ENCODE measurements around the gene BANK1.

The BANK1 gene

DNA sequence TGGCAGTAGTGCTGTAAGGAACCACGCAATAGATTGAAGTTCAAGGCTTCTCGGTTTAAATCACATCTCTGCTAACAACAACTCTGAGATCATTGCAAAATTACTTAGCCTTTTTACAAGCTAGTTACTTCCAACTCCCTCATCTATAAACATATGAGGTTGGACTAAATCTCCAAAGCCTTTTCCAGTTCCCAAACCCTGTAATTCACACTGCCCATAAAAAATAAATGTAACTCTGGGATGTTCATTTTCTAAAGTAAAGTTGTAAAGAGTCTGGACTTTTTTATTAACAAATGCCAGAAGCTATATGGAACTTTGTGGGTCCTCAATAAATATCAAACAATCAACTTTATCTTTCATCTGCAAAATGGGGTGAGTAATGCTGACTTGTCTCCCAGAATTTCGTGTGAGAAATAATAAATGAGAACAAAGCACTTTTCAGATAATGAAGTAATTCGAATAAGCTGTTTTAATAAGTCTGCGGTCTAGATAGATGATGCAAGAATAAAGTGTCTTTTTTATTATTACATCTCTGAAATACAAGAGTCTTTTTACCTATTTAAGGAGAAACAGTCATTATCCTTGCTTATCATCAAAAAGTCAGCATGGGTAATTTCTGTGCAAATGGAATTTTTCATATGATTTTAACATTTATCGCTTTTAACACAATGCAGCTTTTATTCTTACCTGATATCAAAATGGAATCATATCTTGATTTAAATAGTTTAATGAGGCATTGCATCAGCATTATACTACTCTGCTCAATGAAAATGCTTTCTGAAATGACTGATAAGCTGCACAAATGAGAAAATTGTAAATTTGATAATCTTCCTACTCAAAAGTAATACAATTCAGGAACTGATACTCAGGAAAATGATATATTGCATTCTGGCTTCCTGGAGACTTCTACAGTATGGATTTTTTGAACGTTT is 252.6 kb downstream of the BANK1 start:
- no peak for DNase-seq

DNA sequence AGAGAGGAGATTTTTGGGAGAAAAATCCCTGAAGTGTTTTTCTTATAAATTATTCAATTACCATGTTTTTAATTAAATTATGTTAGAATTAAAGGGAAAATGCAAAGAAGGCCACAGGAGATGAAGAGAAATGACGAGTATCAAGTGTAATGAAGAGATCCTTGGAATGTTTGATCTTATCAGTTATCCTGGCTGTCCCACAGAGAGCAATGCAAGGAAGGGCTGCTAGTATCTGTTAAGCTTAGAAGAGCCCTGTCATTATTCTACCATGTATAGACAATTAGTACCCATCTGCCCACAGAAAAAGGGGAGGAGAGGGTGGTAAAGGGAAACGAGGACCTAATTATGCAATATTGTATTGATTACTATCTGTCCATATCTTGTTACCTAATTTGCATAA is 257.1 kb downstream of the BANK1 start:
- DNase-seq = no peak

DNA sequence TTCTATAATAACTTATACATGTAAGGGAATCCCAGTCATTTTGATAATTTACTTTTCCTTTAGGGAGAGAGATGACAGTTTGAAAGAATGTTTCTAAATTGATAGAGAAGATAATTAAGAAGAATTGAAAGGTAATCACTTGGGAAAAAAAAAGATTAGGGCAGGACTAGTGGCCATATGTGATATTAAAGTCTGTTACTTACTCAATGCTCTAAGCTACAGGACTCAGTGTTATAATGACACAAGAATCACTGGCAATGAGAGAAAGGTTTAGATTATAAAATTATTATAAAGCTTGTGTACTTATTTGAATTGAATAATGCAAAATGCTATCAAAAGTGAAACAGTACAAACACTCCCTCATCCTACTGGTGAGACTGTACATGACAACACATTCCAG is 265.3 kb downstream of the BANK1 start:
- no peak for DNase-seq

DNA sequence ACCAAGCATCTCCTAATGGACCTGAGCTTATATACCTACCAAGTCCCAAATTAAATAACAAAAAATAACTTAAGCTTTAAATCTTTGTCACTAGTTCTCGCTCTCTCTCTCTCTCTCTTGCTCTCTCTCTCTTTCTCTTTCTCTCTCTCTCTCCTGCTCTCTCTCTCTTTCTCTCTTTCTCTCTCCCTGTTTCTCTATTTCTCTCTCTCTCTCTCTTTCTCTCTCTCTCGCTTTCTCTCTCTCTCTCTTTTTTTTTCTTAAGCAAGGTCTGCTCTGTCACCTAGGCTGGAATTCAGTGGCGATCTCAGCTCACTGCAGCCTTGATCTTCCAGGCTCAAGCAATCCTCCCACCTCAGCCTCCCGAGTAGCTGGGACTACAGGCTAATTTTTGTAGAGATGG is 266.6 kb downstream of the BANK1 start:
- DNase-seq = no peak

DNA sequence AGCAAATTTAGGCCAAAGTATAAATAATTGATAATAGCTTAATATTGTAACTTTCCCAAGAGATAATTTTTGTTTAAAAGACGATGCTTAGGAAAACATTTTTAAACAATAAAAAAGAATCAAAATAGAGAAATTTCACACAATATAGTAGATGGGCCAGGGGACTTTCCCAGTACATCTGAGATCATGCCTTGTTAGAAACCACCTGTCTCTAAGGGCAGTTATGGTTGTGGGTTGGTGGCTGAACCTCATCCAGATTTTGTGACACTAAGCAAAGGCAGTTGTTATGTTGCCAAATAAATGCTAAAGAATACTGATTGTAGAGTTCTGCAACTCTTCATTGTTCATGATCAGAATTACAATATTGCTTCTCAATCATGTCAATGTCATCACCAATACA is 270.6 kb downstream of the BANK1 start:
- DNase-seq = no peak

DNA sequence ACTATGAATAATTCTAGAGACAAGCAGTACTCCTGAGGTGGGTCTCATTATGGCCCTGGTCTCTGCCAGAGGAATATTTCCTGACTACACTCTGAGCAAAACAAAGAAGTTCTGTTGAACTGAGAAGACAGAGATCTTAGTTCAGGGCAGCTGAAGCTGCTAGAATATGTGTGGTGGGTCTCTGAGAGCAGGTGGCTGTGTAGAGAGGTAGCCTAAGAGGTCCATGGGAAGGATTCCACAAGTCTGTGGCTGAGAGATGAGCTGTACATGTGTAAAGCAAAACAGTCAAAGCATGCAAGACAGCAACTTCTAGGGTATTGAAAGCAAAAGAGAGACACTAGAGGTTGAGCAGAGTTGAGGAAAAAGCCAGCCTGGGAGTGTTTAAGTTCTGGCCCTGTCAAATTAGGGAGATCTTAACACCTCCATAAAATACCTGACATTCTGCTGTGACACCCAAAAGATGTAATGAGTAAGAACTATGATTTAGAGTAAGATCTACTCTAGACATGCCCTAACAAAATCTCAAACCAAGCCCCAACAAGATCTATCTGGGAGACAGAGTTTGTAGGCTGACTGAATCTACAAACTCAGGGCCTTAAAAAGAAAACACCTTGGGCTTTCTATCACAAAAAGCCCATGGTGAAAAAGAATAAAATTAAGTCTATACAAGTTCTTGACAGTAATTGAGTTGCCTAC is 274.4 kb downstream of the BANK1 start:
- no peak for DNase-seq

DNA sequence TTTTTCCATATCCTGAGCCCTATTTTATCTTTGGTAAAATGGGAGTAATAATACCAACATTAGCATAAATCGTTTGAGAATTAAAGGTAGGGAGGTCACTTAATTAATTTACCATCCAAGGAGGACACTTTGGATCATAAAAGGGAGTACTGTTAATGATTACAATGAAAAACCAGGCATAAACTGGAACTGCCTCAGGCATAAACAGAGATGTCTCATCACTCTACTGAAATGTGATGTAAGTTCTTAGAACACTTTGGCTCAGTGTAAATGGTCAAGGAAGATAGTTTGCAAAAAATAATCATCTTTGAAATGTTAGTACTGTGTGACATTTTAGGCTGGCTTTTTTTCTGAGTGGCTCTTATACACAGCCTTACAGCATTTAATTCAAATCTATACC is 286.1 kb downstream of the BANK1 start:
- DNase-seq = no peak

DNA sequence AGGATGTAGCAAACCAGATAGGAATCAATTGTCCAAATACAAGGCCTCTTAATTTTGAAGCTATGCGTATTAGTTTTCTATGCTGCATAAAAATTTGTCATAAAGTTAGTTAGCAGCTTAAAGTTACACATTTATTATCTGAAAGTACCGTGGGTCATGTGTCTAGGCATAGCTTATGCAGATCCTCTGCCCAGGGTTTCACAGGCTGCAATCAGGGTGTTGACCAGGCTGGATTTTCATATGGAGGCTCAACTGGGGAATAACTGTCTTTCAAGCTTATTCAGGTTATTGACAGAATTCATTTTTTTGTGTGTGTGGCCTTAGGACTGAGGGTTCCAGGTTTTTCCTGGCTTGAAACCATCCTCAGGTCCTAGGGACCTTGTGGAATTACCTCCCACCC is 289.7 kb downstream of the BANK1 start:
- DNase-seq = no peak

DNA sequence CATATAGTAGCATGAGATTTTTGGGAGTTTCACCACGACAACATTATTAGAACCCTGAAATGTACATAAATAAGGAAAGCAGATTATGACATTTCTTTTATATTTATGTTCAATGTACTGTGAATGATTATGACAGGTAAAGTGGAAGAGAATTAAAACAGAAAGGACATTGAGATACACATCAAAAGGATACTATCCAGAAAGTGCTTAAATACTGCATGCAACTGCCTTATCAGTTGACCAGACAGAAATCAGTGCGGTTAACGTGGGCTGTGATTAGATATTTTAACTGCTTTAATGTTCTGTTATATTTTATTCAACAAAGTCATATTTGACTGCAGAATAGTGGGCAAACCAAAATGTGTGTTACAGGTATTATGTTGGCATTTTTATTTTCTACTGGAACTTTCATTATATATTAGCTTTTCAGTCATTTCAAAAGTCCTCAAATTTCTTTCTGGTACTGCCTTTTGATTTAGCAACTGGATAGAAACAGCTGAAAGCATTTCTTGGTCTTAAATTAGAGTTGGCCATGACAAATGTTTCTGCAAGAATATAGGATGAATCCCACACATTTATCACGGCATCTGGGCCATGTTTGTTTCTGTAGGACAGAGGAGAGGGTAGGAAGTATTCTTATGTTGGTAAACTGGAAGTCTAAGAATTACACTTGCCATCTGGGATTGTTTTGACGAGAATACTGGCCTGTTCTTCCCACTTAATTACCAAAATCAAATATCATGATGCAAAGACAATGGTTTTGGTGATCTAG is 299.5 kb downstream of the BANK1 start:
- DNase-seq = no peak

DNA sequence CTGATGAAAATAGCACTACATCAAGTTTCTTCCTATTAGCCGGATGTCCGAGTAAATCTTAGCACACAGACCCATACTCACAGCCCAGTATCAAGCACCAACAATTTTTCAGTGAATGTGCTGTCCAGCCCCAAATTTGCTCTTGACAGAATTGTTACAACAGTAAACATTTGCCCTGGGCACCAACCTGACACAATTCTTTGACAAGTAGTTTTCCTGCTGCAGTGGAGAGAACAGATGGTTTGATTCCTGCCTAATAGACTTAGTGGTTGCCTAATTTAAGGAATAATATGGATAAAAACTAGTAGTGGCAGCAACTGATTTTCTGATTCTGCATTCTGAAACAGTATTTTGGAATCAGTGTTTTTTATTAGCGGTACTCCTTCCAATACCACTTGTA is 301.1 kb downstream of the BANK1 start:
- no peak for DNase-seq

DNA sequence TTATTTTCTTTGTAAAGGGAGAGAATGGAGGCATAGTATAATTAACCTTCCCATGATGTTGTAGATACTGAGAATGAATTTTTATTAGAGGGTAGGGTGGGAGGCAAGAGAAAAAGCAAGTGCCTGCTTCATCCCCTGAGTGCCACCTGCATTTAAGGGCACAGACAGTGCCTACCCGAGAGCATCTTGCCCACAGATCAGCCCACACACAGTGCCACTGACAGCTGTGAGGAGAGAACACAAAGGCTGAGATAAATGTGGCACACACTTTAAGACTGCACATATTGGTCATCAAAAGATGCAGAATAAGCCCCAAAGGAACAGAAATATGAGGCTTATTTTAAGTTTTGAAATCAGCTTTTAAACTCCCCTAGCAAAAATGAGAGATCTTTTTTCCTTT is 304.0 kb downstream of the BANK1 start:
- no peak for DNase-seq

DNA sequence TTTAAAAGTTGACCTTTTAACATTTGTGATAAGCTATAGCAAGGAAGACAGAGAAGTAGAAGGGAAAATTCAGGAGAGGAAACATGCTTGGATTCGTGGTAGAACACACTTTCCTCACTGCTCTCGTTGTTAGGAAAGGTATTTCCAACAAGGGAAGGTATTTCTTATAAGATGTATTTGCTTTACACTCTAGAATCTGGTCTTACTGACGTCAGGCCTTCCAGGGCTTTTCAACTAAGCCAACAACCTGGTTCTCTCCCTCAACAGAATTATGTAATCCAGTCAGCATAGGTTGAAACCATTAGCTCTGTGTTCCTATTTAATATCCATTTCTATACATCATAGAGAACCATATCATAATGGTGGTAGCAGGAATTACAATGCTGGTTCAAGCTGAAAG is 312.8 kb downstream of the BANK1 start:
- DNase-seq = no peak

DNA sequence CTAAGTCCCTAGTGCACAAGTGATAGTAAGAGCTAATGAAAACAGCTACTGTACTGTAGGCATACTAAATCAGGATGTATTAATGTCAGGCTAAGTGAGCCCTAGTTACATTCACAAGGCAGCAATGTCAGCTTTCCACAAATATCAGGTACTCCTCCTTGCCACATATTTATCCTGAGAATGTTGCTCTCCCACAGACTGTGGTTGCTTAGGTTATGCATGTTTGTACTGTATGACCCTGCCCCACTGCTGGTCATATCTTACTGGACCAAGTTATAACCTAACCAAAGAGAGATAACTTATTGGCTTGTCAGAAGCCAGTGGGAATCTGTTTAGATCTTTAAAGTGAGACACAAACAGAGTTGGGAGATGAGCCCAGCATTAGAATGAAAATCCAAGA is 313.7 kb downstream of the BANK1 start:
- DNase-seq = no peak

DNA sequence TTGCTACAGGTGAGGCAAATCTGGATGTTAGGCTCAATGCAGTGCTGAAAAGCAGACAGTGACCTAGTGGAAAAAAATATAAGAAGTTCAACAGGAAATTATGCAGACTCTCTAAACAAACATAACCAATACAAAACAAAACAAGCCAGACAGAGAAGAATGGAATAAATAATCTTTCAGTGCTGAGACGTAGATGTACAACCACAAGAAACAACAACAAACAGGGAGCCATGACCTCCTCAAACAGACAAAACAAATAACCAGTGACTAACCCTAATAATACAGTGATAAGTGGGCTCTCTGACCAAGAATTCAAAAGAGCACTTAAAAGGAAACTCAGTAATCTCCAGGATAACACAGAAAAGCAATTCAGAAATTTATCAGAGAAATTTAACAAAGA is 315.5 kb downstream of the BANK1 start:
- DNase-seq = no peak

DNA sequence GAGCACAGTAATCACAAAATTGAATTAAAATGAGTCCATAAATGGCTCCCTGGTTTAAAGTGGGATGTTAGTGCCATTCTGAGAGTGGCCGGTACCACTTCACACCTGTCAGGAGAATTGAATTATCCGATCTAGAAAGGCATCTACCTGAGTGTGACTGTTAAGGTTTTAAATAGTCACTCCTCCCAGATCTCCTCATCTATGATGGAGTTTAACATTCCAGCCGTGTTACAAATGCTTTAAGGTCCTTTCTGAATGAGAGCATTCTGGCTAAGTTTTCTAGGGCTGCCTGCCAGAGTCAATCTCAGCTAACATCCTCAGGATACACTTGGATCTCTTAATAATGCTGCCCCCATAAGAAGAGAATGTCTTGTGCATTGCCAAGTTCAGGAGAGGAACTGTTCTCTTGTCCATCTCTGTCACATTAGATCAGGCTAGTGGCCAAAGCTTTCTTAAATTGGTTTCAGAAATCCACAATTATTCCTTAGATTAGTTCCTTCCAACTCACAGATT is 323.6 kb downstream of the BANK1 start:
- DNase-seq = no peak

DNA sequence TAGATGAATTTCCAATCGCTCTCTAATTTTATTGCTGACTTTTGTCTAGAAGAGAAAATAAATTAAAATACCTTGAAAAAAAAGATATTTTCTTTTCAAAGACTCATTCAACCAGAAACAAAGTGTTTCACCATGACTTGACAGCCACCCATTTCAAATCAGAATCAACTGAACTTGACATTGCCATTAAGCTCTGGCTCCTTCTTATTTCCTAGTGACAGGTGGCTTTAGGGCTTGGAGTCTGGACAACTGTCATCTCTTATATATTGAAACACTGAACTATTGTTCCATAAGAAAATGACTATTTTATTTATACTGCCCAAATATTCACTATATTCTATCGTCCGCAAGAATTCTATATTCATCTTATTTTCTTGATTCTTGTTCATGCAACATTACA is 325.6 kb downstream of the BANK1 start:
- no peak for DNase-seq

DNA sequence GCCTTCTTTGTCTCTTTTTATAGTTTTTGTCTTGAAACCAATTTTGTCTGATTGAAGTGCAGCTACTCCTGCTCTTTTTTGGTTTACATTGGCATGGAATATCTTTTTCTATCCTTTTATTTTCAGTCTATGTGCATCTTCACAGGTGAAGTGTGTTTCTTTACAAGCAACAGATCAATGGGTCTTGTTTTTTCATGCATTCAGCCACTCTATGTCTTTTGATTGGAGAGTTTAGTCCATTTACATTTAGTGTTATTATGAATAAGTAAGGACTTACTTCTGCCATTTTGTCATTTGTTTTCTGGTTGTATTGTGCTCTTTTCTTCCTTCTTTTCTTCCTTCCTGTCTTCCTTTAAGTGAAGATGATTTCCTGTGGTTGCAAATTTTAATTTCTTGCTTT is 330.3 kb downstream of the BANK1 start:
- no peak for DNase-seq
